Ovary (tissue), 9 donors: ENCODE data around the gene DAB2IP. TPM values are rescaled to one million over a fixed set of nuclear protein-coding genes. Genes with fewer than 3 reads are reported as not detected.

Source experiments
- DNase-seq, 5 donors: peaks; one replicate each; pipeline ENCODE4 v3.0.0-alpha.2; 2019 to 2020
- H3K27ac ChIP-seq, 2 donors: fragments of 200-600 bp; one replicate each; pipeline versions ENCODE4 v1.5.1 to v1.8.0; 2019 to 2022
- H3K27me3 ChIP-seq: fragments of 200-600 bp; one replicate; pipeline ENCODE4 v1.8.0; 2022
- H3K36me3 ChIP-seq: fragments of 200-600 bp; sonication (generic); one replicate; pipeline ENCODE4 v1.5.1; 2019
- H3K4me1 ChIP-seq: one replicate; pipeline ENCODE4 v1.8.1; 2013; ENCODE audit warnings: mild to moderate bottlenecking, moderate library complexity; ENCODE audit not compliant: insufficient read depth
- H3K4me3 ChIP-seq: fragments of 200-600 bp; sonication (generic); one replicate; pipeline ENCODE4 v1.5.1; 2017
- H3K9me3 ChIP-seq, 2 donors: fragments of 200-600 bp in 1 of 2; sonication (generic) in 1 of 2; one replicate each; pipeline versions ENCODE4 v1.5.1 to v1.8.1; 2013 to 2019; ENCODE audit warnings: mild to moderate bottlenecking in 1 of 2, moderate library complexity in 1 of 2
- CTCF ChIP-seq, 3 donors: fragments of 450-650 bp in 2 of 3; fragments of 200-600 bp in 1 of 3; IDR thresholded peaks; one replicate each; pipeline versions ENCODE4 v1.5.1 to v1.8.0; 2016 to 2022; ENCODE audit warnings: antibody characterized with exemption in 3 of 3, mild to moderate bottlenecking in 1 of 3
- EP300 ChIP-seq: sonication (generic); formaldehyde crosslinking; IDR thresholded peaks from one replicate; pipeline ENCODE4 v1.6.1; 2017; ENCODE audit warnings: antibody characterized with exemption
- POLR2A ChIP-seq: fragments of 450-650 bp; IDR thresholded peaks from one replicate; pipeline ENCODE4 v1.6.1; 2017; ENCODE audit warnings: antibody characterized with exemption, mild to moderate bottlenecking, moderate library complexity
- WGBS, 3 donors: extraction: QIAGEN DNeasy Blood & Tissue Kit in 1 of 3; methylation state at CpG; one replicate each; pipeline versions ENCODE4 v1.1.5 to v1.1.7; 2013 to 2017; 5-methylcytosine and 5-hydroxymethylcytosine counted together
- intact Hi-C, 4 donors: fragments of 100-400 bp; cut with DNase I; formaldehyde crosslinking; loops; one replicate each; pipeline versions ENCODE4 v1.11.0 to v1.15.1; 2022 to 2023
- polyA plus RNA-seq, 2 donors: library from polyadenylated mRNA; stranded (reverse); fragments of 200-250 nt in 1 of 2; fragments of 350-450 nt in 1 of 2; fragmentation: Illumina TruSeq in 1 of 2; extraction: RNeasy Lipid Tissue Mini Kit (QIAGEN cat#74804) in 1 of 2; gene quantifications; one replicate each; pipeline ENCODE4 v1.2.3, GENCODE V29; 2013 to 2014
- total RNA-seq, 7 donors: library from RNA; depleted of rRNA in 2 of 7; stranded (reverse); fragments of >200 nt in 2 of 7; fragmentation: NEBNext Ultra II Directional in 3 of 7; extraction: Animal tissue kit (Norgen Biotek cat#: 25700) in 3 of 7; gene quantifications; one replicate each; pipeline versions ENCODE4 v1.1.0 to v1.2.4, GENCODE V29; 2016 to 2023
- donor health status: DM: no; HTN: no; CAD: no; lungs with moderate emphysema.
- donor health status: DM: no; HTN: no; CAD: no.
- donor health status: Bipolar disorder and iron deficiency.
- donor health status: DM: yes; HTN: yes; CAD: no.
- donor health status: DM: no; HTN: no; CAD: no.
- donor health status: DM: yes; HTN: yes; CAD: no.

The DAB2IP gene
- total and polyA plus RNA-seq, 9 donors = 9.3 to 95.0 (median 70.6) TPM

- WGBS, 3 donors = 88 to 92% (median 91%) methylated on average over 9 of the region's 9 CpGs
- intact Hi-C loops = no loop called here
- H3K27ac ChIP-seq = peak overlapping the region in 1 of 2 donors; percentile 68
- peaks cover 57% of the 10 kb centered on the region for H3K4me1 ChIP-seq
- TF ChIP-seq CTCF (IDR thresholded peaks at IDR 0.05) = no peak
- TF ChIP-seq POLR2A = no peak
- no peak for TF ChIP-seq EP300
- no peak for DNase-seq
- H3K9me3 ChIP-seq = no peaks in the 10 kb centered on the region
- H3K27me3 ChIP-seq = no peaks in the 10 kb centered on the region
- H3K36me3 ChIP-seq = no peaks in the 10 kb centered on the region
- no peak overlapping the region for H3K4me3 ChIP-seq
Measured at GRCh38 chr9:121752929-121753328, 101.5 kb downstream of the DAB2IP start.

- no peaks in the 10 kb centered on the region for H3K36me3 ChIP-seq
- H3K4me1 ChIP-seq = peaks cover 51% of the 10 kb centered on the region
- no peak for TF ChIP-seq EP300
- no peak for TF ChIP-seq POLR2A
- no peak for TF ChIP-seq CTCF (IDR thresholded peaks at IDR 0.05)
- no peaks in the 10 kb centered on the region for H3K27me3 ChIP-seq
- intact Hi-C loops = no loop called here
- H3K27ac ChIP-seq = peak overlapping the region; percentile 16 to 68
- DNase-seq = peak in 1 of 5 donors; percentile 43
- WGBS, 3 donors = 66 to 71% (median 71%) methylated on average over 12 of the region's 12 CpGs
- H3K4me3 ChIP-seq = no peak overlapping the region
- H3K9me3 ChIP-seq = no peaks in the 10 kb centered on the region
Measured at GRCh38 chr9:121753802-121754654, 102.6 kb downstream of the DAB2IP start.

GRCh38 chr9:121754655-121755436, 103.4 kb downstream of the DAB2IP start:
- no peaks in the 10 kb centered on the region for H3K27me3 ChIP-seq
- no peak for TF ChIP-seq CTCF (IDR thresholded peaks at IDR 0.05)
- TF ChIP-seq EP300 = no peak
- TF ChIP-seq POLR2A = no peak
- peak in 3 of 5 donors; percentile 63 to 70 (median 63) for DNase-seq
- H3K36me3 ChIP-seq = no peaks in the 10 kb centered on the region
- intact Hi-C loops = no loop called here
- no peaks in the 10 kb centered on the region for H3K9me3 ChIP-seq
- 65 to 68% (median 67%) methylated on average over 15 of the region's 15 CpGs for WGBS, 3 donors
- H3K4me1 ChIP-seq = peaks cover 48% of the 10 kb centered on the region
- H3K27ac ChIP-seq = peak overlapping the region; percentile 24 to 68
- no peak overlapping the region for H3K4me3 ChIP-seq

- H3K4me3 ChIP-seq = no peak overlapping the region
- no peaks in the 10 kb centered on the region for H3K9me3 ChIP-seq
- TF ChIP-seq POLR2A (no peak), EP300 (no peak), CTCF (IDR thresholded peaks at IDR 0.05) (no peak)
- WGBS, 3 donors = 78 to 85% (median 81%) methylated on average over 7 of the region's 7 CpGs
- no peaks in the 10 kb centered on the region for H3K27me3 ChIP-seq
- intact Hi-C loops = no loop called here
- H3K27ac ChIP-seq = peak overlapping the region in 1 of 2 donors; percentile 68
- no peak for DNase-seq
- peaks cover 46% of the 10 kb centered on the region for H3K4me1 ChIP-seq
- H3K36me3 ChIP-seq = no peaks in the 10 kb centered on the region
Measured at GRCh38 chr9:121755581-121755980, 104.1 kb downstream of the DAB2IP start.
